Measurements from ENCODE around the gene FCRLB.

GRCh38 chr1:161705537-161705936, 15.8 kb upstream of the FCRLB start:
- TF ChIP-seq CTCF (IDR thresholded peaks at IDR 0.05) (no peak), POLR2A (IDR thresholded peaks at IDR 0.05) (no peak), EP300 (IDR thresholded peaks at IDR 0.05) (no peak)
